Parathyroid adenoma (tissue), 2 donors: ENCODE measurements around the gene HHIPL1.

Source experiments
- H2AFZ ChIP-seq: fragments of 300-600 bp; sonication (generic); one replicate; pipeline ENCODE4 v1.7.0; 2017; ENCODE audit warnings: antibody characterized with exemption, mild to moderate bottlenecking
- H3K27ac ChIP-seq: fragments of 300-600 bp; sonication (generic); one replicate; pipeline ENCODE4 v1.7.0; 2017
- H3K27me3 ChIP-seq: fragments of 300-600 bp; sonication (generic); one replicate; pipeline ENCODE4 v1.7.0; 2017; ENCODE audit warnings: low read length; ENCODE audit not compliant: control insufficient read depth, insufficient read depth
- H3K36me3 ChIP-seq: fragments of 300-600 bp; sonication (generic); one replicate; pipeline ENCODE4 v1.7.0; 2017; ENCODE audit warnings: low read length; ENCODE audit not compliant: control insufficient read depth, insufficient read depth
- H3K4me1 ChIP-seq: fragments of 300-600 bp; sonication (generic); one replicate; pipeline ENCODE4 v1.7.0; 2017; ENCODE audit warnings: control low read depth
- H3K4me2 ChIP-seq: fragments of 300-600 bp; sonication (generic); one replicate; pipeline ENCODE4 v1.7.0; 2017; ENCODE audit warnings: low read length
- H3K4me3 ChIP-seq: fragments of 300-600 bp; sonication (generic); one replicate; pipeline ENCODE4 v1.7.0; 2017; ENCODE audit warnings: low read depth, low read length
- H3K79me2 ChIP-seq: fragments of 300-600 bp; sonication (generic); one replicate; pipeline ENCODE4 v1.7.0; 2017; ENCODE audit warnings: control low read depth
- H3K9ac ChIP-seq: fragments of 300-600 bp; sonication (generic); one replicate; pipeline ENCODE4 v1.7.0; 2017; ENCODE audit warnings: mild to moderate bottlenecking
- H3K9me3 ChIP-seq: fragments of 300-600 bp; sonication (generic); one replicate; pipeline ENCODE4 v1.7.0; 2017; ENCODE audit warnings: low read length; ENCODE audit not compliant: control insufficient read depth
- CTCF ChIP-seq: fragments of 300-600 bp; sonication (generic); IDR thresholded peaks from one replicate; pipeline ENCODE4 v1.7.0; 2017; ENCODE audit warnings: antibody characterized with exemption, mild to moderate bottlenecking
- donor health status: primary hyperparathyroidism.

HHIPL1 gene

GRCh38 chr14:99701260-99701659, 56.3 kb downstream of the HHIPL1 start:
- no peak for TF ChIP-seq CTCF
- H3K9me3 ChIP-seq, result no peaks in the 10 kb centered on the region
- no peak overlapping the region for H2AFZ ChIP-seq
- no peaks in the 10 kb centered on the region for H3K27me3 ChIP-seq
- H3K4me1 ChIP-seq, result no peaks in the 10 kb centered on the region
- H3K36me3 ChIP-seq, result no peaks in the 10 kb centered on the region
- H3K4me2 ChIP-seq, result no peak overlapping the region
- H3K9ac ChIP-seq, result no peak overlapping the region
- no peak overlapping the region for H3K27ac ChIP-seq
- no peak overlapping the region for H3K4me3 ChIP-seq
- H3K79me2 ChIP-seq, result no peaks in the 10 kb centered on the region

- no peak for TF ChIP-seq CTCF
- H3K4me2 ChIP-seq, result no peak overlapping the region
Measured at GRCh38 chr14:99702115-99702514, 57.2 kb downstream of the HHIPL1 start.

GRCh38 chr14:99703381-99703780, 58.5 kb downstream of the HHIPL1 start:
- Histone ChIP-seq H3K9me3 (no peaks in the 10 kb centered on the region), H3K36me3 (no peaks in the 10 kb centered on the region), H3K4me1 (no peaks in the 10 kb centered on the region), H3K27me3 (no peaks in the 10 kb centered on the region), H3K27ac (no peak overlapping the region), H3K4me2 (no peak overlapping the region), H3K79me2 (no peaks in the 10 kb centered on the region), H2AFZ (no peak overlapping the region), H3K4me3 (no peak overlapping the region), H3K9ac (no peak overlapping the region)
- no peak for TF ChIP-seq CTCF

More at GRCh38 chr14:99702115-99702514, 57.2 kb downstream of the HHIPL1 start:
- Histone ChIP-seq H3K79me2 (no peaks in the 10 kb centered on the region), H3K9ac (no peak overlapping the region), H3K36me3 (no peaks in the 10 kb centered on the region), H3K27me3 (no peaks in the 10 kb centered on the region), H2AFZ (no peak overlapping the region), H3K4me3 (no peak overlapping the region), H3K4me1 (no peaks in the 10 kb centered on the region), H3K27ac (no peak overlapping the region), H3K9me3 (no peaks in the 10 kb centered on the region)

GRCh38 chr14:99704037-99704436, 59.1 kb downstream of the HHIPL1 start:
- Histone ChIP-seq H3K9me3 (no peaks in the 10 kb centered on the region), H3K36me3 (no peaks in the 10 kb centered on the region)

More at GRCh38 chr14:99704037-99704436, 59.1 kb downstream of the HHIPL1 start:
- Histone ChIP-seq H2AFZ (no peak overlapping the region), H3K27me3 (no peaks in the 10 kb centered on the region), H3K4me1 (no peaks in the 10 kb centered on the region), H3K79me2 (no peaks in the 10 kb centered on the region), H3K9ac (no peak overlapping the region), H3K27ac (no peak overlapping the region), H3K4me2 (no peak overlapping the region), H3K4me3 (no peak overlapping the region)
- no peak for TF ChIP-seq CTCF
